GM23248 (cell line): ENCODE measurements around the gene PSG3.
"Not testable (repeated sequence)": the region's sequence is repeated elsewhere in the genome, so short reads cannot be mapped to it uniquely, and the experiment has no call there.

Experiments
- EZH2 ChIP-seq: fragments of 200-600 bp; sonication (generic); IDR thresholded peaks from 2 replicates; pipeline ENCODE4 v1.6.1; 2018; ENCODE audit warnings: antibody characterized with exemption, mild to moderate bottlenecking; ENCODE audit not compliant: insufficient read depth, poor library complexity, severe bottlenecking
- EZH2phosphoT487 ChIP-seq: fragments of 200-600 bp; sonication (generic); IDR thresholded peaks from 2 replicates; pipeline ENCODE4 v1.6.1; 2018; ENCODE audit warnings: antibody characterized with exemption, moderate library complexity, mild to moderate bottlenecking, low read depth; ENCODE audit not compliant: insufficient read depth

DNA sequence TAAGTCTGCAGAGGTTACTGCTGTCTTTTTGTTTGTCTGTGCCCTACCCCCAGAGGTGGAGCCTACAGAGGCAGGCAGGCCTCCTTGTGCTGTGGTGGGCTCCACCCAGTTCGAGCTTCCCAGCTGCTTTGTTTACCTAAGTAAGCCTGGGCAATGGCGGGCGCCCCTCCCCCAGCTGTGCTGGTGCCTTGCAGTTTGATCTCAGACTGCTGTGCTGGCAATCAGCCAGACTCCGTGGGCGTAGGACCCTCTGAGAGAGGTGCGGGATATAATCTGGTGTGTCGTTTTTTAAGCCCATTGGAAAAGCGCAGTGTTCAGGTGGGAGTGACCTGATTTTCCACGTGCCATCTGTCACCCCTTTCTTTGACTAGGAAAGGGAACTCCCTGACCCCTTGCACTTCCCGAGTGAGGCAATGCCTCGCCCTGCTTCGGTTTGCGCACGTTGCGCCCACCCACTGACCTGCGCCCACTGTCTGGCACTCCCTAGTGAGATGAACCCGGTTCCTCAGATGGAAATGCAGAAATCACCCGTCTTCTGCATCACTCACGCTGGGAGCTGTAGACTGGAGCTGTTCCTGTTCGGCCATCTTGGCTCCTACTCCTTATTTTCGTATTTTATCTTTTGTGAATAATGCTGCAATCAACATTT is 34.4 kb upstream of the PSG3 start:
- TF ChIP-seq EZH2, EZH2phosphoT487: not testable (repeated sequence)
